HUES64 (cell line): ENCODE results near the gene ATP10D.
"Not testable (repeated sequence)": the region's sequence is repeated elsewhere in the genome, so short reads cannot be mapped to it uniquely, and the experiment has no call there.

ENCODE experiments used
- H3K27ac ChIP-seq: 2 replicates; pipeline ENCODE4 v1.7.0; 2013; ENCODE audit warnings: low read depth, low read length, inconsistent platforms
- H3K27me3 ChIP-seq: 2 replicates; pipeline ENCODE4 v1.6.1; 2013; ENCODE audit warnings: mild to moderate bottlenecking, low read length; ENCODE audit not compliant: insufficient read depth
- H3K36me3 ChIP-seq: 2 replicates; pipeline ENCODE4 v1.6.1; 2013; ENCODE audit warnings: mild to moderate bottlenecking, low read length; ENCODE audit not compliant: insufficient read depth
- H3K4me1 ChIP-seq: 2 replicates; pipeline ENCODE4 v1.6.1; 2013; ENCODE audit warnings: mild to moderate bottlenecking, low read length, moderate library complexity; ENCODE audit not compliant: insufficient read depth
- H3K4me3 ChIP-seq: 2 replicates; pipeline ENCODE4 v1.5.1; 2013; ENCODE audit warnings: mild to moderate bottlenecking, low read length, moderate library complexity
- H3K9ac ChIP-seq: 2 replicates; pipeline ENCODE4 v1.6.1; 2013; ENCODE audit warnings: mild to moderate bottlenecking, low read depth, low read length
- H3K9me3 ChIP-seq: 2 replicates; pipeline ENCODE4 v1.6.1; 2013; ENCODE audit warnings: low read depth, low read length; ENCODE audit not compliant: insufficient read depth
- WGBS: fragments of 150-250, 120-280 bp; methylation state at CpG from one replicate; pipeline ENCODE4 v1.1.7; 2013; ENCODE audit warnings: missing lambda C conversion rate; 5-methylcytosine and 5-hydroxymethylcytosine counted together

ATP10D gene

DNA sequence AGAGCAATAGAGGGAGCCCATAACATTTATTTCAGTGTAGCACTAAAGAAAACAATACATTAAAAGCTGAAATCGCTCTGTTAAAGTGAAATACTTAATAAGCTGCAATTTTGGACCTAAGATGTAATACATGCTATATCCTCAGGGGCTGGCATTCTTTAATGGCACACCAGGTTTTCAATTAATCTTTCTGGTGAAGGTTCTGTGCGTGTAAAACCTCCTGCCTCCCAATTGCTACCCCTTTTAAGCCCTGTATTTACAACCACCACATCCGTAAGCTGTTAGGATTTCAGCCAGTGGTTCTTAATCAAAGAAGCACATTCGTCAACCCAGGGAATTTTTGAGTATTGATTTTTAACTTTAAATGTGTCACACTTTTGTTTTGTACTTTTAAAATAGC, 14.0 kb upstream of the ATP10D start:
- Histone ChIP-seq H3K27ac (no peak overlapping the region), H3K27me3 (no peaks in the 10 kb centered on the region), H3K36me3 (no peaks in the 10 kb centered on the region), H3K9ac (no peak overlapping the region), H3K4me3 (no peak overlapping the region), H3K9me3 (no peaks in the 10 kb centered on the region), H3K4me1 (peaks cover 2% of the 10 kb centered on the region; the same call in 1 of the 2 replicates)
- 100% methylated on average over 3 of the region's 4 CpGs for WGBS

DNA sequence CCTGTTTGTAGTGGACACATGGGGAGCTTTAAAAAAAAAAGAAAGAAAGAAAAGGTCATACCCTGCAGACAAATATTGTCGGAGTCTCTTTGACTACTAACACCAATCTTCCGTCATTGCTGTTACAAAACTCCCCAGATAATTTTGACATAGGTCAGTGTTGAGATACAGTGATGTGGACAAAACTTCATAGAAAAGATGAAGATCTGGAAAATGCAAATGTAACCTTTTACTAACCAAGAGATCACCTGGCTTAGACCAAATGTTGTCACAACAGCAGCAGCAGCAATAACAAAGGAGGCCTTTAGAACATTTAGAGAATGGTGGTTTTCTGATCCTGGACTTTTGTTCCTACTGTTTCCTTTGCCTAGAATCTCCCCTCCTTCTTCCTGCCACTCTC, 13.5 kb upstream of the ATP10D start:
- no peaks in the 10 kb centered on the region for H3K27me3 ChIP-seq
- H3K4me1 ChIP-seq, result peaks cover 2% of the 10 kb centered on the region; the same call in 1 of the 2 replicates
- H3K9me3 ChIP-seq, result no peaks in the 10 kb centered on the region
- WGBS, result 90% methylated on average over 2 of the region's 2 CpGs
- H3K36me3 ChIP-seq, result no peaks in the 10 kb centered on the region
- H3K9ac ChIP-seq, result no peak overlapping the region
- no peak overlapping the region for H3K4me3 ChIP-seq
- H3K27ac ChIP-seq, result no peak overlapping the region

DNA sequence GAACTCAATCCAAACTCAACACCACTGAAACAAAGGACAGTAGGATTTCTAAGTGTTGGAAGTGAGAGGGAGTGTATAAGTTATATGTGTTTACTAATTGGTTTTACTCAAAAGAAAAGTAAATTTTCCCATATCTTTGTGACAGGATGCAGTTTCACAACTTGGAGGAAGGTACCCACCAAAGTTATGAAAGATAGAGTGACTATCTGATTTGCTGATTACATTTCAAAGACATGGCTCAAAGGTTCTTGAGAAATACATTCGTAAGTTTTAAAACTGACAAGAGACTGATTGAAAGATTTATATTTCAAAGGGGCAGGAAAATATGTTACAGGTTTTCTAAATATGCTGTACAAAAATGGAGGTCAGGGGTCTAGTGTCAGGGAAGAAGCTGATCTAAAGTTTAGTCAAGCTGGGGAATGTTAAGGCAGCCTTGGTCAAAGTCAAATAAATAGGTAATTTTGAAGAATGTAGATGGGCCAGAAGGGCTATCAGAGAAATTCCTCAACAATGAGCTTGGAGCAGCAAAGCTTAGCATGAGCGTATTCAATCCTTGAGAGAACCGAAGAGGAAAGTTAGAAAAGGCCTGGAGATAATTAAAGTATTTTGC, 11.8 kb upstream of the ATP10D start:
- Histone ChIP-seq H3K4me1 (peaks cover 2% of the 10 kb centered on the region; the same call in 1 of the 2 replicates), H3K27ac (no peak overlapping the region), H3K36me3 (no peaks in the 10 kb centered on the region), H3K4me3 (no peak overlapping the region), H3K9me3 (no peaks in the 10 kb centered on the region), H3K9ac (no peak overlapping the region), H3K27me3 (no peaks in the 10 kb centered on the region)
- WGBS, result 98% methylated on average over 3 of the region's 3 CpGs

DNA sequence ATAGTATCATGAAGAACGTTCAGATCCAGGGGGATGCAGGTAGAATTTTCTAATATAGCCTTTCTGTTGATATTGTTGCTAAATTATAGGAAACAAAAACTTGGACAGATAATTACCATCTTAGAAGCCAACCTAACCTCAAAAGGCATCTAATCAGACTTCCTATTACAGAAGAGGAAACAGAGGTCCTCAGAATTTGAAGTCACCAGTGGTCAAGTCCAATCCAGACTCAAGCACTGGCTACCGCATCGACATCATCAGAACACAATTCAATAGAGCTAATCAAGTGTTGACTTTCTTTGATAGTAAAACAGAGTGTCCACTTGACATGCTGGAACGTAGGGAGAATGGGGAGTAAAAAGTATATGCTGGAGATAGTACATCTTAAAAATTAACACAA, 10.3 kb upstream of the ATP10D start:
- Histone ChIP-seq H3K36me3 (no peaks in the 10 kb centered on the region), H3K4me1 (peaks cover 2% of the 10 kb centered on the region; the same call in 1 of the 2 replicates), H3K27me3 (no peaks in the 10 kb centered on the region), H3K9ac (no peak overlapping the region), H3K4me3 (no peak overlapping the region), H3K27ac (no peak overlapping the region), H3K9me3 (no peaks in the 10 kb centered on the region)
- WGBS, result 93% methylated on average over 2 of the region's 4 CpGs

DNA sequence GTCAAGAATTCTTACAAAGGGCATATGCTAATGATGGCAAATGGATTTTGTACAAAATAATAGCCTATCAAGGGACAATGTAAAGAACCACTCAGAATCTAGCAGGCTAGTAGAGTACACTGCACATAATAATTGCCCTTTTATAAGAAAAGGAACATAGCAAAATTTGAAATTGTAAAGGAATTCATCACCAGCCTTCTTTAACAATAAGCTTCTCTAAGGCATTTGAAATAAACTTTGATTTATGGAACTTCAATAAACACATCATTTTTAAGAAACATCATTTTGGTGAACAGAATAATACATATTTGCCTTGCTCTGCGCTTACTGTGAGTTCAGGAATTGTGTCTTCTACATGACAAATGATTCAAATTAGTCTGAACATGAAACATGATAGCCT, 9.7 kb upstream of the ATP10D start:
- no peak overlapping the region for H3K27ac ChIP-seq
- no peak overlapping the region for H3K9ac ChIP-seq
- H3K4me1 ChIP-seq, result peaks cover 2% of the 10 kb centered on the region; the same call in 1 of the 2 replicates
- WGBS, result 92% methylated on average over 1 of the region's 1 CpG
- no peaks in the 10 kb centered on the region for H3K9me3 ChIP-seq
- H3K4me3 ChIP-seq, result no peak overlapping the region
- no peaks in the 10 kb centered on the region for H3K27me3 ChIP-seq
- no peaks in the 10 kb centered on the region for H3K36me3 ChIP-seq

DNA sequence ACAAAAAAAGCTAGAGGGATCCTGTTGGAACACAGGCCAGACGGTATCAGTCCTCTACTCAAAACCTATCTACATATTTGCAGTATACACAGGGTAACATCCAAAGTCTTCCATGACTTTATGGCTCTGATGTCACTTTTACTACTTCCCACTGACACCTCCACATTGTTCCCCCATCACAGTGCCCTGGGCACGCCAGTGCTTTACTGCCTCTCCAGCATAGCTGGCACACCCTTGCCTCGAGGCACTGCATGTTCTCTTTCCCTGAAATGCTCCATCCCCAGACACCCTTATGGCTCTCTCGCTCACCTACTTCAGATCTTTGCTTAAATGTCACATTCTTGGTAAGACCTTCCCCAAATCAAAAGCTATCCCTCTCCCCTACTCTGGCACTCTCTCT, 6.3 kb upstream of the ATP10D start:
- Histone ChIP-seq H3K36me3 (no peaks in the 10 kb centered on the region), H3K27me3 (no peaks in the 10 kb centered on the region), H3K4me1 (no peaks in the 10 kb centered on the region), H3K9me3 (no peaks in the 10 kb centered on the region), H3K27ac (no peak overlapping the region), H3K9ac (no peak overlapping the region), H3K4me3 (no peak overlapping the region)
- WGBS, result 90% methylated on average over 4 of the region's 4 CpGs

DNA sequence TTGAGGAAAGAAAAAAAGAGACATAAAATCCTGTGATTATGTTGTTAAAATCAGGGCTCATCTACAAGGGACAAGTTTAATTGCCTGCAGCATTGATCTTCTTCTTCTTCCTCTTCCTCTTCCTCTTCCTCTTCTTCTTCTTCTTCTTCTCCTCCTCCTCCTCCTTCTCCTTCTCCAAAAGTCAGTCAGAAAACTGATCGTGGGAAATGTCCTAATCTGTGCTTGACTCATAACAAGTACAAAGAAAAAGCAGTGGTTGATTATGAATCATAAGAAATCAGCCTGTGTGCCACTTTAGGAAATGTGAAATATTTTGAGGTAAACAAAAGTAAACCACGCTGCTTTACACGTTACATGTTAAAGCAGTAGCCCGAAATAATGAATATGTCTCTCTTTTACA, 2.7 kb upstream of the ATP10D start:
- no peak overlapping the region for H3K27ac ChIP-seq
- H3K4me1 ChIP-seq, result peaks cover 8% of the 10 kb centered on the region
- peaks cover 9% of the 10 kb centered on the region for H3K27me3 ChIP-seq
- 89% methylated on average over 3 of the region's 4 CpGs for WGBS
- H3K4me3 ChIP-seq, result no peak overlapping the region
- H3K9ac ChIP-seq, result no peak overlapping the region
- no peaks in the 10 kb centered on the region for H3K36me3 ChIP-seq
- H3K9me3 ChIP-seq, result no peaks in the 10 kb centered on the region

DNA sequence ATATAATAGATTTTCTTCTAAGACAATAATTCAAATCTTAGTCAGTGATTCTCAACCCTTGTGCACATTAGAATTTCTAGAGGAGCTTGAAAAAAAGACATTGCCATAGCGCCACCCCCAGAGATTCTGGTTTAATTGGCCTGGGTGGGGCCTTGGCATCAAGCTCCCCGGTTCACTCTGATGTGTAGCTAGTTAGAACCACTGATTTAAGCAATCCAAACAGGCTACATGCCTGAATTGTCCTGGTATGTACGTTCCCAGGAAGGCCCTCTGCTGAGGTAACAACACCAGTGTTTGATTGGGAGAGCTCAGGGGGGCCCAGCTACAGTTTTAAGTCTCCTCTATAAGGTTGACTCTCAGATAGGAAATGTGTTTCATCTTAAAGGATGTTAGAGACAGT, 1.3 kb upstream of the ATP10D start:
- no peaks in the 10 kb centered on the region for H3K36me3 ChIP-seq
- no peaks in the 10 kb centered on the region for H3K9me3 ChIP-seq
- H3K9ac ChIP-seq, result no peak overlapping the region
- H3K4me3 ChIP-seq, result no peak overlapping the region
- peaks cover 8% of the 10 kb centered on the region for H3K4me1 ChIP-seq
- H3K27me3 ChIP-seq, result peaks cover 9% of the 10 kb centered on the region
- WGBS, result 85% methylated on average over 3 of the region's 3 CpGs
- H3K27ac ChIP-seq, result no peak overlapping the region

DNA sequence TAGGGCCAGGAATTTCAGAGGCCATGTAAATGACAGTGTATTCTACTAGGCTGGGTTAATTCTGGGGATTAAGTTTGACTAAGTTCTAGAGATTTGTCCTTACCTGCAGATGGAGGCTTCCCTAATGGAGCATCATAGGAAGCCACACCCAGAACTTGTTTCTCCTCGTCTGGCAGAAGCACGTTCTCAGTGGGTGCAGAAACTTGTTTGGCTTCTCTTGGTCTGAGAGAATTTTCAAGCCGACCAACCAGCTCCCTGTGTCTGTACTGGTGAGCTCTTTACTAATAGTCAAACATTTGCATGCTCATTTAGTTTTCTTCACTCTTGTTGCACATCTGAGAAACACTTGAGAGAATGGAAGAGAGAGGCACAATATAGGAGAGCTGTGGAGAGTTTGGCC, 907 bp upstream of the ATP10D start:
- Histone ChIP-seq H3K9ac (no peak overlapping the region), H3K4me3 (no peak overlapping the region), H3K4me1 (peaks cover 8% of the 10 kb centered on the region), H3K27ac (no peak overlapping the region), H3K9me3 (no peaks in the 10 kb centered on the region), H3K36me3 (no peaks in the 10 kb centered on the region), H3K27me3 (peaks cover 9% of the 10 kb centered on the region)
- WGBS, result 84% methylated on average over 3 of the region's 3 CpGs

DNA sequence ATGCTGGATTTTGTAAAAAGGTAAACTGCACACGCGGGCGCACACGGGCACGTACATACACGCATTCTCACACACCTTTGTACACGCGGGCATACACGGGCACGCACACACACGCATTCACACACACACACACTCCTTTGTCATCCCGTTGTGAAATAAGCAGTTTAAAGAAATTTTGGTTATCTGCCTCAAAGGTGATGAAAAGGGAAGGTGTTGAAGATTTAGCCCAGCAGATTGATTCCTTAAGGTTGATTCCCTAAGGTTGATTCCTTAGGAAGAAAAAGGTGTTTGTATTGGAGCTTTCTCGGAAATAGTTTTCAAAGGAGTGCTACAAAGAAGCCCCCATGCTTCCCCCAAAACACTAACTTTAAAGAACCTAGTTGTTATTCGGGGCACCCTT, 693 bp downstream of the ATP10D start:
- H3K9ac ChIP-seq, result peak overlapping the region; percentile 65
- H3K4me1 ChIP-seq, result peaks cover 8% of the 10 kb centered on the region
- no peaks in the 10 kb centered on the region for H3K36me3 ChIP-seq
- peak overlapping the region; percentile 74 for H3K4me3 ChIP-seq
- WGBS, result 33% methylated on average over 3 of the region's 14 CpGs
- no peak overlapping the region for H3K27ac ChIP-seq
- no peaks in the 10 kb centered on the region for H3K9me3 ChIP-seq
- H3K27me3 ChIP-seq, result peaks cover 9% of the 10 kb centered on the region

DNA sequence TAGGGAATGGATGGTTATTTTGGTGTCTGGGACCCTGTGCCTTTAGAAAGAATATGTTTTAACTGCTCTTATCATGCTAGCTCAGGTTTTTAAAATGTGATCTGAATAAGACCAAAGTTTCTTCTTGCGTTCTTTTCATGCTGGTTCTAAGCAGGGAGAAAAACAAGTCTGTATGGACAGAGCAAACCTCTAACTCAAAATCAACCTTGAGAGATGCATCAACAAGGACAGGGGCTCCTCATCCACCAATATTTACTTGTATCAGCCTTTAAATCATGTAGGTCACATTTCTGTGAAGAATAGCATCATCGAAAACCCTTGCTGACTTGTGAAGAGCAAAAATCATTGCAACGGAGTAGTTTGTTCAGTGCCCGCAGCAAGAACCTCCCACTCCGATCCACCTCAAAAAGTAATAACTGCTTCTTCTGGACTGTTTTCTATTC, 1.2 kb downstream of the ATP10D start:
- Histone ChIP-seq H3K4me3 (peak overlapping the region; percentile 74), H3K36me3 (no peaks in the 10 kb centered on the region), H3K27me3 (peaks cover 9% of the 10 kb centered on the region), H3K9ac (peak overlapping the region; percentile 65; the same call in 1 of the 2 replicates), H3K27ac (no peak overlapping the region), H3K9me3 (no peaks in the 10 kb centered on the region), H3K4me1 (peaks cover 8% of the 10 kb centered on the region)
- WGBS, result 92% methylated on average over 5 of the region's 5 CpGs

DNA sequence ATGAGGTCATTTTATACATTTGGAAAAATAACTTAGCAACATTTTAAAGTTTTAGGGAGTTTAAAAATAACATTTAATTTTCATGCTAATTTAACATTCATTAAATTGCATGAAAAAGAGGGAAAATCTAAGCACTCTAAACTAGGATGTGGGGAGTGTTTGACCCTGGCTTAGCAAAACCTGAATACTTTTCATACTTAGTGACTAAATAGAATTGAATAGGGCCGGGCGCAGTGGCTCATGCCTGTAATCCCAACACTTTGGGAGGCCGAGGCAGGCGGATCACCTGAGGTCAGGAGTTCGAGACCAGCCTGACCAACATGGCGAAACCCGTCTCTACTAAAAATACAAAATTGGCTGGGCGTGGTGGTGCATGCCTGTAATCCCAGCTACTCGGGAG, 1.7 kb downstream of the ATP10D start:
- not testable (repeated sequence) for H3K9me3 ChIP-seq, H3K27me3 ChIP-seq, H3K4me3 ChIP-seq, H3K36me3 ChIP-seq, H3K4me1 ChIP-seq, H3K9ac ChIP-seq, H3K27ac ChIP-seq
- 94% methylated on average over 9 of the region's 9 CpGs for WGBS
